PC-9 (cell line): ENCODE results near the gene FEM1C. TPM values are rescaled to one million over a fixed set of nuclear protein-coding genes. Genes with fewer than 3 reads are reported as not detected.

Experiments used
- BruUV-seq: library from RNA; stranded (reverse); fragments of 400-500 nt; replicated peaks from 2 replicates; lab custom pipeline; 2021; lab: Mats Ljungman, UMichigan
- CTCF ChIA-PET: fragments of 300-600 bp; sonication (Branson Sonifier 250); formaldehyde crosslinking; loops from one replicate; lab custom pipeline; 2022; ENCODE audit warnings: antibody characterized with exemption; lab: Charles Lee
- POLR2A ChIA-PET: fragments of 300-600 bp; sonication (Branson Sonifier 250); formaldehyde crosslinking; loops from one replicate; lab custom pipeline; 2022; ENCODE audit warnings: antibody characterized with exemption; ENCODE audit not compliant: unreplicated experiment; lab: Charles Lee
- DNase-seq, 2 experiments: peaks; one replicate each; pipeline versions ENCODE4 v3.0.0 to v3.0.0-alpha.2; 2015 to 2022; ENCODE audit warnings: mixed read lengths in 1 of 2
- H2AFZ ChIP-seq: fragments of 200-600 bp; sonication (generic); 2 replicates; pipeline ENCODE4 v1.8.1; 2017; ENCODE audit warnings: antibody characterized with exemption
- H3F3A ChIP-seq: fragments of 200-600 bp; sonication (generic); 2 replicates; pipeline ENCODE4 v1.8.1; 2017; ENCODE audit warnings: antibody characterized with exemption, mild to moderate bottlenecking, low read depth; ENCODE audit not compliant: insufficient read depth
- H3K27ac ChIP-seq: fragments of 200-600 bp; sonication (generic); 2 replicates; pipeline ENCODE4 v1.6.1; 2016; ENCODE audit warnings: mixed run types
- H3K27me3 ChIP-seq: fragments of 200-600 bp; sonication (generic); 2 replicates; pipeline ENCODE4 v1.6.1; 2016; ENCODE audit warnings: low read depth, mixed run types; ENCODE audit not compliant: insufficient read depth
- H3K36me3 ChIP-seq: fragments of 200-600 bp; sonication (generic); 2 replicates; pipeline ENCODE4 v1.6.1; 2016; ENCODE audit warnings: low read depth, mixed run types
- H3K4me1 ChIP-seq: fragments of 200-600 bp; sonication (generic); replicated peaks from 2 replicates; pipeline ENCODE4 v1.6.1; 2016; ENCODE audit warnings: mixed run types; ENCODE audit not compliant: insufficient read depth
- H3K4me2 ChIP-seq: fragments of 200-600 bp; sonication (generic); 2 replicates; pipeline ENCODE4 v1.6.1; 2017; ENCODE audit warnings: mixed run types
- H3K4me3 ChIP-seq: fragments of 200-600 bp; sonication (generic); 2 replicates; pipeline ENCODE4 v1.6.1; 2016; ENCODE audit warnings: mixed run types
- H3K79me2 ChIP-seq: fragments of 200-600 bp; sonication (generic); 2 replicates; pipeline ENCODE4 v1.6.1; 2017; ENCODE audit warnings: low read depth, mixed run types
- H3K9me2 ChIP-seq: fragments of 200-600 bp; sonication (generic); 2 replicates; pipeline ENCODE4 v1.8.1; 2017; ENCODE audit warnings: mild to moderate bottlenecking; ENCODE audit not compliant: insufficient read depth
- H3K9me3 ChIP-seq: fragments of 200-600 bp; sonication (generic); 2 replicates; pipeline ENCODE4 v1.8.1; 2016; ENCODE audit warnings: low read depth; ENCODE audit not compliant: insufficient read depth
- H4K20me1 ChIP-seq: fragments of 200-600 bp; sonication (generic); 2 replicates; pipeline ENCODE4 v1.8.1; 2017; ENCODE audit not compliant: insufficient read depth
- EZH2 ChIP-seq: fragments of 200-600 bp; sonication (generic); IDR thresholded peaks from 2 replicates; pipeline ENCODE4 v1.8.0; 2017; ENCODE audit warnings: antibody characterized with exemption, low read depth
- intact Hi-C: fragments of 100-400 bp; cut with micrococcal nuclease; formaldehyde crosslinking; loops from one replicate; pipeline ENCODE4 v1.10.0; 2022; ENCODE audit not compliant: unreplicated experiment
- total RNA-seq: library from RNA; stranded (reverse); gene quantifications from 2 replicates; pipeline ENCODE4 v1.2.3, GENCODE V29; 2021
- TF ChIP-seq, protein P1 (sequence below): fragments of 200-600 bp; sonication (generic); conservative IDR thresholded peaks from 2 replicates; pipeline ENCODE4 v1.6.1; 2017; ENCODE audit warnings: mixed run types, antibody characterized with exemption, mild to moderate bottlenecking, moderate library complexity

The FEM1C gene
- total RNA-seq, 1 experiment from 2014 or later = 15.9 TPM

DNA sequence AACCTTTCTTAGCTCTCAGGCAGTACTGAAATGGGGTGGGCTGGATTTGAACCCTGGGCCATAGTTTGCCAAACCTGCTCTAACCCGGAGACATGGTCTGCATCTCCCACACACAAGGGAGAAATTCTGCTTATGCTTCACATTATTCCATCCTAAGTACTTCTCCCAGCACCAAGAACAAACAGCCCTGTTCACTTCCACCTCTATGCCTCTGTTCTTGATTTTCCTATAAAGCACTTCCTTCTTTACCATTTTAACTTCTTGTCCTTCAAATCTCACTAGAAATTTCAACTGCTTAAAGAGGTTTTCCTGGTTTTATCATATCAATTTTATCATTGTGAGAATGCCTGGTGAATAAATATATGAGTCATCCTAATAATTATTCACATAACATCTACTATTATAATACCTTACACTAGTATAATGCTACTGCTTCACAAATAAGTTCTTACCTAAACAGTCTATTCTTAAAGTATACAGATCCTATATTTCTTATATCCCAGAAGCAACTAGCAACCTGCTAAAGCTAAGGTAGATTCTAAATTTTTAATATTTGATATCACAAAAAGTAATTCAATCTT, 12.7 kb downstream of the FEM1C start:
- H3K27ac ChIP-seq = peak overlapping the region; percentile 69

GRCh38 chr5:115531380-115531779, 13.2 kb downstream of the FEM1C start:
- POLR2A ChIA-PET = interaction anchor here (0.6 kb wide), 1 partner anchor 108 kb away, joined by 6 read pairs; no protein-coding TSS in a partner anchor
- no peak overlapping the region for H3K4me3 ChIP-seq
- H3K4me2 ChIP-seq = peak overlapping the region; percentile 30; the same call in 1 of the 2 replicates
- TF ChIP-seq, protein P1, sequence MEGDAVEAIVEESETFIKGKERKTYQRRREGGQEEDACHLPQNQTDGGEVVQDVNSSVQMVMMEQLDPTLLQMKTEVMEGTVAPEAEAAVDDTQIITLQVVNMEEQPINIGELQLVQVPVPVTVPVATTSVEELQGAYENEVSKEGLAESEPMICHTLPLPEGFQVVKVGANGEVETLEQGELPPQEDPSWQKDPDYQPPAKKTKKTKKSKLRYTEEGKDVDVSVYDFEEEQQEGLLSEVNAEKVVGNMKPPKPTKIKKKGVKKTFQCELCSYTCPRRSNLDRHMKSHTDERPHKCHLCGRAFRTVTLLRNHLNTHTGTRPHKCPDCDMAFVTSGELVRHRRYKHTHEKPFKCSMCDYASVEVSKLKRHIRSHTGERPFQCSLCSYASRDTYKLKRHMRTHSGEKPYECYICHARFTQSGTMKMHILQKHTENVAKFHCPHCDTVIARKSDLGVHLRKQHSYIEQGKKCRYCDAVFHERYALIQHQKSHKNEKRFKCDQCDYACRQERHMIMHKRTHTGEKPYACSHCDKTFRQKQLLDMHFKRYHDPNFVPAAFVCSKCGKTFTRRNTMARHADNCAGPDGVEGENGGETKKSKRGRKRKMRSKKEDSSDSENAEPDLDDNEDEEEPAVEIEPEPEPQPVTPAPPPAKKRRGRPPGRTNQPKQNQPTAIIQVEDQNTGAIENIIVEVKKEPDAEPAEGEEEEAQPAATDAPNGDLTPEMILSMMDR = no peak
- no peak for TF ChIP-seq EZH2
- H3K36me3 ChIP-seq = peaks cover 83% of the 10 kb centered on the region
- no peaks in the 10 kb centered on the region for H3K9me2 ChIP-seq
- no peaks in the 10 kb centered on the region for H3K27me3 ChIP-seq
- peaks cover 23% of the 10 kb centered on the region for H3F3A ChIP-seq
- no peak overlapping the region for H2AFZ ChIP-seq
- intact Hi-C loops = no loop called here
- BruUV-seq = no TSS peak
- CTCF ChIA-PET = no interaction called here
- no peak for DNase-seq
- peaks cover 7% of the 10 kb centered on the region; the same call in 1 of the 2 replicates for H3K9me3 ChIP-seq
- H4K20me1 ChIP-seq = no peaks in the 10 kb centered on the region; the same call in 1 of the 2 replicates
- H3K27ac ChIP-seq = peak overlapping the region; percentile 69
- H3K4me1 ChIP-seq = peaks cover 44% of the 10 kb centered on the region
- peaks cover 99% of the 10 kb centered on the region for H3K79me2 ChIP-seq

More for the DNA sequence above, 12.7 kb downstream of the FEM1C start:
- Histone ChIP-seq H3K4me2 (peak overlapping the region; percentile 30), H4K20me1 (no peaks in the 10 kb centered on the region), H2AFZ (no peak overlapping the region), H3K79me2 (peaks cover 99% of the 10 kb centered on the region), H3K4me3 (no peak overlapping the region), H3K9me2 (no peaks in the 10 kb centered on the region), H3K4me1 (peaks cover 49% of the 10 kb centered on the region), H3K27me3 (no peaks in the 10 kb centered on the region), H3F3A (peaks cover 23% of the 10 kb centered on the region), H3K36me3 (peaks cover 83% of the 10 kb centered on the region), H3K9me3 (peaks cover 9% of the 10 kb centered on the region; the same call in 1 of the 2 replicates)
- ChIA-PET POLR2A (interaction anchor here (0.6 to 0.7 kb wide), 2 partner anchors 17 to 1923 kb away, joined by 5 read pairs; no protein-coding TSS in a partner anchor), CTCF (no interaction called here)
- intact Hi-C loops = no loop called here
- no TSS peak for BruUV-seq
- no peak for DNase-seq
- TF ChIP-seq, protein P1 = no peak
- TF ChIP-seq EZH2 = no peak

- POLR2A ChIA-PET = interaction anchor here (0.6 kb wide), 1 partner anchor 15 kb away, joined by 7 read pairs; no protein-coding TSS in a partner anchor
- H3K4me2 ChIP-seq = no peak overlapping the region
- peaks cover 43% of the 10 kb centered on the region for H3K4me1 ChIP-seq
Measured at GRCh38 chr5:115530426-115530825, 14.1 kb downstream of the FEM1C start.

More at GRCh38 chr5:115530426-115530825, 14.1 kb downstream of the FEM1C start:
- no peaks in the 10 kb centered on the region; the same call in 1 of the 2 replicates for H4K20me1 ChIP-seq
- H3K9me2 ChIP-seq = no peaks in the 10 kb centered on the region
- H3K4me3 ChIP-seq = no peak overlapping the region
- BruUV-seq = no TSS peak
- CTCF ChIA-PET = no interaction called here
- peaks cover 99% of the 10 kb centered on the region for H3K79me2 ChIP-seq
- no peak for DNase-seq
- no peak for TF ChIP-seq EZH2
- TF ChIP-seq, protein P1 = no peak
- H3K27ac ChIP-seq = no peak overlapping the region
- peaks cover 23% of the 10 kb centered on the region for H3F3A ChIP-seq
- intact Hi-C loops = no loop called here
- no peaks in the 10 kb centered on the region for H3K27me3 ChIP-seq
- H3K9me3 ChIP-seq = peaks cover 5% of the 10 kb centered on the region; the same call in 1 of the 2 replicates
- H3K36me3 ChIP-seq = peaks cover 75% of the 10 kb centered on the region
- H2AFZ ChIP-seq = no peak overlapping the region
